Measurements from ENCODE around the gene USP44. TPM values are rescaled to one million over a fixed set of nuclear protein-coding genes. Genes with fewer than 3 reads are reported as not detected.
"Not testable (repeated sequence)": the region's sequence is repeated elsewhere in the genome, so short reads cannot be mapped to it uniquely, and the experiment has no call there.

Gene USP44
- total RNA-seq, 1 donor from 2014 or later, result 0.99 TPM

GRCh38 chr12:95506707-95507523 lies 44.4 kb downstream of the USP44 start:
- DNase-seq, result no peak

- no peak for DNase-seq
Measured at GRCh38 chr12:95505039-95505438, 46.2 kb downstream of the USP44 start.

GRCh38 chr12:95504140-95504539 lies 47.1 kb downstream of the USP44 start:
- no peak for DNase-seq

GRCh38 chr12:95499772-95500171 lies 51.5 kb downstream of the USP44 start:
- no peak for DNase-seq

GRCh38 chr12:95498968-95499367 lies 52.3 kb downstream of the USP44 start:
- no peak for DNase-seq

- no peak for DNase-seq
Measured at GRCh38 chr12:95497031-95497430, 54.2 kb downstream of the USP44 start.

GRCh38 chr12:95495433-95495832 lies 55.8 kb downstream of the USP44 start:
- DNase-seq, result no peak

- no peak for DNase-seq
Measured at GRCh38 chr12:95494888-95495287, 56.4 kb downstream of the USP44 start.

GRCh38 chr12:95492462-95492861 lies 58.8 kb downstream of the USP44 start:
- DNase-seq, result no peak

GRCh38 chr12:95487024-95487423 lies 64.3 kb downstream of the USP44 start:
- DNase-seq, result no peak

- DNase-seq, result no peak
Measured at GRCh38 chr12:95484524-95484923, 66.8 kb downstream of the USP44 start.

- DNase-seq, result not testable (repeated sequence)
Measured at GRCh38 chr12:95482564-95482963, 68.7 kb downstream of the USP44 start.

- no peak for DNase-seq
Measured at GRCh38 chr12:95481888-95482287, 69.4 kb downstream of the USP44 start.

GRCh38 chr12:95481072-95481471 lies 70.2 kb downstream of the USP44 start:
- no peak for DNase-seq

GRCh38 chr12:95480230-95480629 lies 71.0 kb downstream of the USP44 start:
- DNase-seq, result no peak

GRCh38 chr12:95474660-95474958 lies 76.7 kb downstream of the USP44 start:
- DNase-seq, result no peak

- DNase-seq, result peak; percentile 93
Measured at GRCh38 chr12:95473884-95474659, 77.2 kb downstream of the USP44 start, which contains the start of gene METAP2. METAP2 (plus strand) TSS chr12:95474152; CDS start chr12:95474180, 28 bp downstream.

- DNase-seq, result peak; percentile 85
Measured at GRCh38 chr12:95473231-95473883, 77.9 kb downstream of the USP44 start.

GRCh38 chr12:95470300-95470699 lies 81.0 kb downstream of the USP44 start:
- no peak for DNase-seq

Data from skin of body (tissue), 2 donors.